HFF-Myc (cell line): ENCODE measurements around the gene TESMIN.

Source experiments
- DNase-seq: peaks from one replicate; pipeline ENCODE4 v3.0.0-alpha.2; 2011; ENCODE audit warnings: low read depth; ENCODE audit errors: extremely low read depth
- H3K4me3 ChIP-seq: replicated peaks from 2 replicates; pipeline ENCODE4 v1.5.1; 2011; ENCODE audit warnings: low read depth, mild to moderate bottlenecking, control low read depth, low read length
- CTCF ChIP-seq: IDR thresholded peaks from 2 replicates; pipeline ENCODE4 v1.5.1; 2012; ENCODE audit warnings: mild to moderate bottlenecking, low read depth, low read length, control low read depth; ENCODE audit errors: missing control alignments

The TESMIN gene

GRCh38 chr11:68704887-68705286 lies 46.4 kb downstream of the TESMIN start:
- no peak overlapping the region for H3K4me3 ChIP-seq
- no peak for DNase-seq
- TF ChIP-seq CTCF: no peak

GRCh38 chr11:68698993-68699392 lies 52.3 kb downstream of the TESMIN start:
- no peak for TF ChIP-seq CTCF
- no peak overlapping the region for H3K4me3 ChIP-seq
- DNase-seq: no peak

- TF ChIP-seq CTCF: no peak
- no peak overlapping the region for H3K4me3 ChIP-seq
- DNase-seq: no peak
Measured at GRCh38 chr11:68695531-68695930, 55.8 kb downstream of the TESMIN start.

- TF ChIP-seq CTCF: no peak
- H3K4me3 ChIP-seq: no peak overlapping the region
- no peak for DNase-seq
Measured at GRCh38 chr11:68694431-68695297, 56.7 kb downstream of the TESMIN start.

- no peak overlapping the region for H3K4me3 ChIP-seq
- DNase-seq: no peak
- no peak for TF ChIP-seq CTCF
Measured at GRCh38 chr11:68693484-68693882, 57.8 kb downstream of the TESMIN start.

DNA sequence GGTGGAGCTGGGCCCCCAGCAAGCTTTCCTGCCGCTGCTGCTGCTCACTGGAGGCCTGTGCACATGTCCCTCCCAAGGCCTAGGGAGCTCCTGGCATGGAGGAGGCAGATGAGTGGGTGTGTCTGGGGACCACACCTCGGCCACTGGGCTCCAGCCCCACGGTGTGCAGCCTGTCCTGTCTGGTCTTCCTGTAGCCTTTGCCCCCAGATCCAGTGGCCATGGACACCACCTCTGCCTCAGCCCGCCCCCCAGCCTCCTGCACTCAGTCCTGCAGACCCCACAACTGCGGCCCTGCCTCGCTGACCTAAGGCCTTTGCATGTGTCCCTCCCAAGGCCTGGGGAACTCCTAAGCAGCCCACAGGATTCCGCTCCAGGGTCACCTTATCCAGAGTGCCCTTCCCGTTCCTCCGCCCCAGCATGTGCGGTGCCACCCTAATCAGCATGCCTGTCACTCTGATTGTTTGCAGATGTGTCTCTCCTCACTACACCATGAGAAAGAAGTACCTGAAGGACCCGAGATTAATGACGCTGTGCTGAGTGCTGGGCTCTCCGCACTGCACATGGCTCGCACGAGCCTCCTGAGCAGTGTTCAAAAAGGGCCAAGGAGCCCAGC lies 58.3 kb downstream of the TESMIN start:
- H3K4me3 ChIP-seq: no peak overlapping the region
- TF ChIP-seq CTCF: no peak
- no peak for DNase-seq
